ENCODE data around the gene ETV4. TPM values are rescaled to one million over a fixed set of nuclear protein-coding genes. Genes with fewer than 3 reads are reported as not detected.

The ETV4 gene
- total RNA-seq, 1 experiment from 2014 or later, result 147 TPM

DNA sequence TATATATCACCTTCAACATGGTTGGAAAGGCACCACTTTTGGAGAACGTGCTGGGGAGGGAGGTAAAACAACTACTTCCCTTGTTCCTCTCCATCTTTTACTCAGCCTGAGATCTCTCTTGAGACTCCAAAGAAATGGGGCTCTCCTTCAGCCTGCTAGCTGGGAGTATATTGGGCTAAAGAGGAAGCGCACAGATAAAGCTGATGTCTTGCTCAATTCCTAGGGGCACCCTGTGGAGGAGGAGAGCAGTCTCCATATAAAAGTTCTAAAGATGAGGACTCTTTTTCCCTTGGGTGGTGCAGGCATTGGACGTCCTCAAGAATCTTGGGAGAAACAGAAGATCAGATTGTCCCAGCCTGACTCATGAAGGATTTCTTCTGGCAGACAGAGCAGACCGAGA lies 4.6 kb upstream of the ETV4 start:
- H3K36me3 ChIP-seq (ENCODE audit: low read depth, low read length), result no peaks in the 10 kb centered on the region
- ChIA-PET POLR2A (ENCODE audit: unreplicated experiment) (no interaction called here), CTCF (no interaction called here)
- no peaks in the 10 kb centered on the region for H3K9me3 ChIP-seq (ENCODE audit: low read length)
- no peak overlapping the region for H3K4me3 ChIP-seq (ENCODE audit: low read length)
- DNase-seq (no peak), ATAC-seq (no peak)
- no peak overlapping the region for H3K4me2 ChIP-seq (ENCODE audit: low read length)
- TF ChIP-seq EZH2phosphoT487 (IDR thresholded peaks at IDR 0.05; ENCODE audit: borderline replicate concordance, low read length) (no peak), EZH2 (IDR thresholded peaks at IDR 0.05; ENCODE audit: low read length, unreplicated experiment) (no peak)
- TF ChIP-seq, protein P1, sequence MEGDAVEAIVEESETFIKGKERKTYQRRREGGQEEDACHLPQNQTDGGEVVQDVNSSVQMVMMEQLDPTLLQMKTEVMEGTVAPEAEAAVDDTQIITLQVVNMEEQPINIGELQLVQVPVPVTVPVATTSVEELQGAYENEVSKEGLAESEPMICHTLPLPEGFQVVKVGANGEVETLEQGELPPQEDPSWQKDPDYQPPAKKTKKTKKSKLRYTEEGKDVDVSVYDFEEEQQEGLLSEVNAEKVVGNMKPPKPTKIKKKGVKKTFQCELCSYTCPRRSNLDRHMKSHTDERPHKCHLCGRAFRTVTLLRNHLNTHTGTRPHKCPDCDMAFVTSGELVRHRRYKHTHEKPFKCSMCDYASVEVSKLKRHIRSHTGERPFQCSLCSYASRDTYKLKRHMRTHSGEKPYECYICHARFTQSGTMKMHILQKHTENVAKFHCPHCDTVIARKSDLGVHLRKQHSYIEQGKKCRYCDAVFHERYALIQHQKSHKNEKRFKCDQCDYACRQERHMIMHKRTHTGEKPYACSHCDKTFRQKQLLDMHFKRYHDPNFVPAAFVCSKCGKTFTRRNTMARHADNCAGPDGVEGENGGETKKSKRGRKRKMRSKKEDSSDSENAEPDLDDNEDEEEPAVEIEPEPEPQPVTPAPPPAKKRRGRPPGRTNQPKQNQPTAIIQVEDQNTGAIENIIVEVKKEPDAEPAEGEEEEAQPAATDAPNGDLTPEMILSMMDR (conservative IDR thresholded peaks at IDR 0.05; ENCODE audit: low read depth, low read length), result no peak
- H4K20me1 ChIP-seq (ENCODE audit: low read length), result no peaks in the 10 kb centered on the region
- H3K9me2 ChIP-seq (replicated peaks; ENCODE audit: low read length), result no peaks in the 10 kb centered on the region
- H3K9ac ChIP-seq (ENCODE audit: low read length), result no peak overlapping the region
- no peaks in the 10 kb centered on the region for H3K79me2 ChIP-seq (ENCODE audit: low read length)
- no TSS peak for BruUV-seq (replicated peaks)
- no peaks in the 10 kb centered on the region for H3K27me3 ChIP-seq (ENCODE audit: low read length)
- H3K4me1 ChIP-seq (ENCODE audit: insufficient read depth, low read length), result peaks cover 17% of the 10 kb centered on the region
- intact Hi-C loops (cut with micrococcal nuclease), result no loop called here
- H3F3A ChIP-seq (ENCODE audit: low read length, unreplicated experiment), result no peaks in the 10 kb centered on the region
- no peak overlapping the region for H3K27ac ChIP-seq (ENCODE audit: low read length)
- H2AFZ ChIP-seq (ENCODE audit: low read length), result no peak overlapping the region

DNA sequence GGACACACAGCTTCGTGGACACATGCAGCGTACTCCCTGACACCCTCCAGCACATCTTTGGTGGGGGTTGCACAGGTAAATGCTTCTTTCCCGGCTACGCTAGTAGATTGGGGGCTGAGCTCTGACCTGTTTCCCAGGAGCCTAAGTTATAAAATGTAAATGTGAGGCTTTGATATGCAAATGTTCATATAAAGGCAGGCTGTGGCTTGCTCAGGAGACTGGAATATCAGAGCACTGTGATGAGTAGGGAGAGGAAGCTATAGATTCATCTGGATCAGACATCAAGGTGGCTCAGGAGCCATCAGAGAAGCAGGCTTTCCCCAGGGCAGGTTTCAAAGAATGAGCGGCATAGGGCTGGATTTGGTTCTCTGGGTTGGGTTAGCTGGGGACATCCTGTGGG lies 3.4 kb upstream of the ETV4 start:
- Histone ChIP-seq H3F3A (ENCODE audit: low read length, unreplicated experiment) (no peaks in the 10 kb centered on the region), H3K9me3 (ENCODE audit: low read length) (no peaks in the 10 kb centered on the region), H3K79me2 (ENCODE audit: low read length) (peaks cover 5% of the 10 kb centered on the region; the same call in 1 of the 2 replicates), H3K27ac (ENCODE audit: low read length) (no peak overlapping the region), H3K4me2 (ENCODE audit: low read length) (no peak overlapping the region), H3K9me2 (replicated peaks; ENCODE audit: low read length) (no peaks in the 10 kb centered on the region), H3K36me3 (ENCODE audit: low read depth, low read length) (no peaks in the 10 kb centered on the region), H2AFZ (ENCODE audit: low read length) (no peak overlapping the region), H3K27me3 (ENCODE audit: low read length) (no peaks in the 10 kb centered on the region), H4K20me1 (ENCODE audit: low read length) (no peaks in the 10 kb centered on the region), H3K4me1 (ENCODE audit: insufficient read depth, low read length) (peaks cover 17% of the 10 kb centered on the region), H3K4me3 (ENCODE audit: low read length) (no peak overlapping the region), H3K9ac (ENCODE audit: low read length) (no peak overlapping the region)
- DNase-seq (no peak), ATAC-seq (no peak)
- ChIA-PET CTCF (no interaction called here), POLR2A (ENCODE audit: unreplicated experiment) (no interaction called here)
- intact Hi-C loops (cut with micrococcal nuclease), result no loop called here
- TF ChIP-seq EZH2phosphoT487 (IDR thresholded peaks at IDR 0.05; ENCODE audit: borderline replicate concordance, low read length), result no peak
- TF ChIP-seq, protein P1 (conservative IDR thresholded peaks at IDR 0.05; ENCODE audit: low read depth, low read length), result no peak
- no peak for TF ChIP-seq EZH2 (IDR thresholded peaks at IDR 0.05; ENCODE audit: low read length, unreplicated experiment)
- no TSS peak for BruUV-seq (replicated peaks)

DNA sequence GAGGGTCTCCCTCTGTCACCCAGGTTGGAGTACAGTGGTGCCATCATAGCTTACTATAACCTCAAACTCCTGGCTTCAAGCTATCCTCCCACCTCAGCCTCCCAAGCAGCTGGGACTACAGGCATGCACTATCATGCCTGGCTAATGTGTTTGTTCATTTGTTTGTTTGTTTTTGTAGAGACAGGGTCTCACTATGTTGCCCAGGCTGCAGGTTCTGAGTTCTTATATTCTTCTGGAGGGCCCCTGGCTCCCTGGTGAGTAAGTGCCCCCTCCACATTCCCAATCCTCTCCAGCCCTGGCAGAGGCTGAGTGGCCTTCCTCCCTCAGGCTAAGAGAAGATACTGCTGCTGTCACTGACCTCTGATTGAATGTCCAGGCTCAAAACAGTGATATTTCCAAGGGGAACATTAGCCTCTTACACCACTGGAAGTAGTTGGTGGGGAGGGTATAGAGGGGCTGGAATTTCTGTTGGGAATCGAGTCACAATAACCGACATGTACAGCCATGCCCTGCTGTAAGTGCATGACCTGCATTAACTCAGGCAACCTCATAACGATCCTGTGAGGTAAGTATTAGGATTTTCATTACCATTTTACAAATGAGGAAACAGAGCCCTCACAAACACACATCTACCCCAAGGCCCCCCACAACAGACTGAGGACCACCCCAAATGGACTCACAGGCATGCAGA lies 2.7 kb upstream of the ETV4 start:
- Histone ChIP-seq H3K36me3 (ENCODE audit: low read depth, low read length) (no peaks in the 10 kb centered on the region), H3K4me1 (ENCODE audit: insufficient read depth, low read length) (peaks cover 19% of the 10 kb centered on the region), H3K27me3 (ENCODE audit: low read length) (no peaks in the 10 kb centered on the region), H3K9me3 (ENCODE audit: low read length) (no peaks in the 10 kb centered on the region), H3K27ac (ENCODE audit: low read length) (no peak overlapping the region), H3K9ac (ENCODE audit: low read length) (no peak overlapping the region), H3K79me2 (ENCODE audit: low read length) (peaks cover 11% of the 10 kb centered on the region), H3F3A (ENCODE audit: low read length, unreplicated experiment) (no peaks in the 10 kb centered on the region), H2AFZ (ENCODE audit: low read length) (no peak overlapping the region), H3K4me3 (ENCODE audit: low read length) (no peak overlapping the region), H4K20me1 (ENCODE audit: low read length) (no peaks in the 10 kb centered on the region), H3K4me2 (ENCODE audit: low read length) (no peak overlapping the region), H3K9me2 (replicated peaks; ENCODE audit: low read length) (no peaks in the 10 kb centered on the region)
- no peak for TF ChIP-seq EZH2phosphoT487 (IDR thresholded peaks at IDR 0.05; ENCODE audit: borderline replicate concordance, low read length)
- no peak for TF ChIP-seq EZH2 (IDR thresholded peaks at IDR 0.05; ENCODE audit: low read length, unreplicated experiment)
- TF ChIP-seq, protein P1 (conservative IDR thresholded peaks at IDR 0.05; ENCODE audit: low read depth, low read length), result no peak
- ChIA-PET CTCF (no interaction called here), POLR2A (ENCODE audit: unreplicated experiment) (no interaction called here)
- intact Hi-C loops (cut with micrococcal nuclease), result no loop called here
- BruUV-seq (replicated peaks), result no TSS peak
- no peak for ATAC-seq
- no peak for DNase-seq
